WERI-Rb-1 (cell line): ENCODE measurements around the gene MAU2.

Source experiments
- DNase-seq: peaks from one replicate; pipeline ENCODE4 v3.0.0-alpha.2; 2020
- H3K27ac ChIP-seq: fragments of 250-450 bp; sonication (Bioruptor Pico); 2 replicates; pipeline ENCODE4 v1.5.1; 2020; ENCODE audit warnings: mild to moderate bottlenecking, moderate library complexity
- H3K27me3 ChIP-seq: fragments of 250-450 bp; sonication (Bioruptor Pico); 2 replicates; pipeline ENCODE4 v1.5.1; 2021; ENCODE audit warnings: mild to moderate bottlenecking, low read depth, moderate library complexity; ENCODE audit not compliant: insufficient read depth, severe bottlenecking
- H3K36me3 ChIP-seq: fragments of 250-450 bp; sonication (Bioruptor Pico); 2 replicates; pipeline ENCODE4 v1.5.1; 2020; ENCODE audit warnings: mild to moderate bottlenecking, moderate library complexity
- H3K4me3 ChIP-seq: 2 replicates; pipeline ENCODE4 v1.5.1; 2011; ENCODE audit warnings: low read depth, mild to moderate bottlenecking, control low read depth, low read length
- H3K9me3 ChIP-seq: fragments of 250-450 bp; sonication (Bioruptor Pico); 2 replicates; pipeline ENCODE4 v1.5.1; 2021; ENCODE audit warnings: mild to moderate bottlenecking, moderate library complexity; ENCODE audit not compliant: severe bottlenecking
- TF ChIP-seq, protein P1 (sequence below): IDR thresholded peaks from 2 replicates; pipeline ENCODE4 v1.5.1; 2011; ENCODE audit warnings: low read depth, mild to moderate bottlenecking, control low read depth, inconsistent platforms, low read length

MAU2 gene

DNA sequence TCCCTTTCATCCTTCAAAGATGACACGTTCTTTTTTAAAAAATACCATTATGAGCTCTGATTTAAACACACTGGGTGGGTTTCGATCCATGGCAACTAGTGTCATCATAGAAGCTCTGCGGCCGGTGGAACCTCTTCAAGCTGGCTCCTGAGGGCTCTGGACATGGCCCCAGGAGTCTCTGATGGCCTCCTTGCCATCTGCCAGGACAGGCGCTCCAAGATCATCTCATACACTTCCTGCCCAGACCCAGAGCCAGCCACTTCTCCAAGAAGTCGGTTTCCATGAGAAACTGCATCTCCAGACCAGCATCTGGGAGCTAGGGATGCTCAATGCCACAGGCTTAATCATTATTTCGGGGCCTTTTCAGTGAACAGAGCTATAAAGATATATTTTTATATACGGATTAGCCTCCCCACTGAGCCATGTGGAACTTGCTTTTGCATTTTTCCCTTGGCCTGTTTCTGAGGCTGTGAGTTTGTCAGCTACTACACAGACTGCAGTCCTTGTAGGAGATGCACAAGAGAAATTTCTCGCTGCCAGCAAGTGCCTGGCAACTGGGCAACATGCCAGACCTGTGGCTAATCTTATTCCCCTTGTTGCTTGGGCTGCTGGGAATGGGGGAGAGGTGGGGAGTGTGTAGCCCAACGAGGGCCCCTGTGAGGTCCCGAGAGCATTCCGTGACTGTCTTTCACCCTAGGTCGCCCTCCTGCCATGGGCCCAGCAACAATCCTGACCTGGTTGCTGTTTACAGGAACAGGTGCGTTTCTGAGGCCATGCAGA is 16.3 kb upstream of the MAU2 start:
- TF ChIP-seq, protein P1, sequence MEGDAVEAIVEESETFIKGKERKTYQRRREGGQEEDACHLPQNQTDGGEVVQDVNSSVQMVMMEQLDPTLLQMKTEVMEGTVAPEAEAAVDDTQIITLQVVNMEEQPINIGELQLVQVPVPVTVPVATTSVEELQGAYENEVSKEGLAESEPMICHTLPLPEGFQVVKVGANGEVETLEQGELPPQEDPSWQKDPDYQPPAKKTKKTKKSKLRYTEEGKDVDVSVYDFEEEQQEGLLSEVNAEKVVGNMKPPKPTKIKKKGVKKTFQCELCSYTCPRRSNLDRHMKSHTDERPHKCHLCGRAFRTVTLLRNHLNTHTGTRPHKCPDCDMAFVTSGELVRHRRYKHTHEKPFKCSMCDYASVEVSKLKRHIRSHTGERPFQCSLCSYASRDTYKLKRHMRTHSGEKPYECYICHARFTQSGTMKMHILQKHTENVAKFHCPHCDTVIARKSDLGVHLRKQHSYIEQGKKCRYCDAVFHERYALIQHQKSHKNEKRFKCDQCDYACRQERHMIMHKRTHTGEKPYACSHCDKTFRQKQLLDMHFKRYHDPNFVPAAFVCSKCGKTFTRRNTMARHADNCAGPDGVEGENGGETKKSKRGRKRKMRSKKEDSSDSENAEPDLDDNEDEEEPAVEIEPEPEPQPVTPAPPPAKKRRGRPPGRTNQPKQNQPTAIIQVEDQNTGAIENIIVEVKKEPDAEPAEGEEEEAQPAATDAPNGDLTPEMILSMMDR, result no peak
- DNase-seq, result no peak
- Histone ChIP-seq H3K27me3 (no peaks in the 10 kb centered on the region), H3K9me3 (no peaks in the 10 kb centered on the region), H3K4me3 (no peak overlapping the region), H3K27ac (no peak overlapping the region), H3K36me3 (peaks cover 90% of the 10 kb centered on the region)

DNA sequence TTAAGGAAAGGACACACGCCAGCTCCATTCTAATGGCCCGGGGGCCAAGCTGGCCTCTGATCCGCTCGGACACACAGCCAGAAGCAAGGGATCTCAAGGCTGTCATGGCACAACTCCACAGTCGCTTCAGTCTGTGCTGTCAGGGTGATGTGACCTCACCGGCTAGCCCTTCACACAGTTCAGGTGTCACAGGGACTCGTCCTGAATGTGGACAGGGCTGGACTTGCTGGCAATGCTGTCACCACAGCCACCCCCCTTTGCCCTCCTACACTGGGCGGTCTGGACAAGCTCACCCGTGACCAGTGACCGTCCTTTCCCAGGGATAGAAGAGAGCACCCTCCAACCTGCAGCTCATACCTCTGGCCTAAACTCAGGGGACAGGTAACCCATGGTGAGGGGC is 15.6 kb upstream of the MAU2 start:
- TF ChIP-seq, protein P1, result no peak
- H3K9me3 ChIP-seq, result no peaks in the 10 kb centered on the region
- no peak overlapping the region for H3K4me3 ChIP-seq
- H3K27ac ChIP-seq, result no peak overlapping the region
- no peak for DNase-seq
- H3K36me3 ChIP-seq, result peaks cover 92% of the 10 kb centered on the region
- no peaks in the 10 kb centered on the region for H3K27me3 ChIP-seq

DNA sequence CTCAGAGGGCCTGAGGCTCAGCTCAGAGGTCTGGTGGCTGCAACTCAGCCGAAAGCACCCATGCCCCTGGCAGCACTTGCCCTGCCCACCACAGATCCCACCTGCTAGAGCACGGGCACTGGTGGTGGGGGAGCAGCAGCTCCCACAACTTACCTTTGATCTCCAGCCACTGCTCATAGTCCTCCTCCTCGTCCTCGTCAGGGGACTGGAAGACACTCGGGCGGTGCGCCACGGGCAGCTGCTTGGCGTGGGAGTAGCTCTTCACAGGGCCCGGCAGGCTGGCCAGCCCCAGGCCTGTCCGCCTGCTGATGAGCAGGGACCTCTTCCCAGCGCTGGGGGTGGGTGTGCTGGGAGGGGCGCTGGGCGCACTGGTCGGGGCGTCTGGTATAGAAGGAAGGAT is 14.9 kb upstream of the MAU2 start:
- H3K27me3 ChIP-seq, result no peaks in the 10 kb centered on the region
- no peak overlapping the region for H3K4me3 ChIP-seq
- TF ChIP-seq, protein P1, result no peak
- no peak for DNase-seq
- H3K27ac ChIP-seq, result no peak overlapping the region
- no peaks in the 10 kb centered on the region for H3K9me3 ChIP-seq
- peaks cover 92% of the 10 kb centered on the region for H3K36me3 ChIP-seq

DNA sequence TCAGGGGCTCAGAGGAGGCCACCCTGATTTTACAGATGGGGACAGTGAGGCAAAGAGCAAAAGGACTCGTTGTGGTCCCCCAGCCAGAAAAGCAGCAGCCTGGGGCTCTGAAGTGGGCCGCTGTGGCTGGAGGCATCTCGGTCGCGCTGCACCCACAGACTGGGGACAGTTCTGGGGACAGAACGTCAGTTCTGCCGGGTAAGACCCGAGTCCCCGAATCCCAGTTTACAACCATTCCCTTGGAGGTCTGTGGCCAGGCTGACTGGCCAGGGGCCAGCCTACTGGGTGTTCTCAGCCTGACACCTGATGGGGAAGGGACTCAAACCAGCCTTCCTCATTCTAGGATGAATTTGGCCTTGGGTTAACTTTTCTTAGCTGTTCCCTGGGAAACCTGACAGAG is 14.4 kb upstream of the MAU2 start:
- no peak for DNase-seq
- TF ChIP-seq, protein P1, result no peak
- no peaks in the 10 kb centered on the region for H3K27me3 ChIP-seq
- no peak overlapping the region for H3K4me3 ChIP-seq
- H3K27ac ChIP-seq, result no peak overlapping the region
- H3K36me3 ChIP-seq, result peaks cover 88% of the 10 kb centered on the region
- H3K9me3 ChIP-seq, result no peaks in the 10 kb centered on the region

DNA sequence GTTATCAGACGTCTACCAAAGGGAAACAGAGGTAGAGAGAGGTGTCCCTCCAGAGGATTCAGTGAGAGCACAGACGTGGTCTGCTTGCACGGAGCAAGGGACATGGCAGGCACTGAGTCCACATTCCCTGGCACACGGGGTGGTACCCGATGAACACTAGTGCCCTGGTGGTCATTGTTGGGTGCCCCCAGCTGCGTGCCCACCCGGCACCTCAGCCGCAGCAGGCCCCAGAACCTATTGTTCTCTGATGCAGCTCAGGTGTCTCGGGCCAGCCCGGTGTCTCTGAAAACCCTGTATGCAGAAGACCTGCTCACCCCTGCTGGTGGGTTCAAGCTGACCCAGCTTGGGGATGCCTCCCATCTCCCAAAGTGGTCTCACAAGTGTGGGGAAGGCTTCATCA is 12.3 kb upstream of the MAU2 start:
- H3K36me3 ChIP-seq, result peaks cover 86% of the 10 kb centered on the region
- no peak for DNase-seq
- H3K27me3 ChIP-seq, result no peaks in the 10 kb centered on the region
- TF ChIP-seq, protein P1, result no peak
- H3K27ac ChIP-seq, result no peak overlapping the region
- no peaks in the 10 kb centered on the region for H3K9me3 ChIP-seq
- H3K4me3 ChIP-seq, result no peak overlapping the region

DNA sequence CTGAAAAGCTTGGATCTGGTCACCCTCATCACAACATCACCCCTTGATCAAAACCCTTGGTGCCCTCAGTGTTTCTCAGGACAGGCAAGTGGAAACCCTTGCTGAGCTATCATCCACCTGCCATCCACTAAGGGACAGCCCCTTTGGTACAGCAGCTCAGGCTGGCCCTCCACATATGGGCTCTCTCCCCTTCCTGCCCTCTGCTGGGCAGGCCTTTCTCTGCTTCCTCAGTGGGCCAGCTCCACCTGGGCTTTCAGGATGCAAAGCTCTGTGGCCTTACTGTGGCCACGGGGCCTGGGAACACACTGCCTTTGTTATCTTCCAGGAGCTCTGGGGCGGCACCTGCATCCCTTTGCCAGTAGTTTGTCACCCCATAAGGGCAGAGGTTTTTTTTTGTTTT is 5.2 kb upstream of the MAU2 start:
- peak; percentile 39 for DNase-seq
- TF ChIP-seq, protein P1, result peak; percentile 53
- Histone ChIP-seq H3K27ac (no peak overlapping the region), H3K36me3 (peaks cover 56% of the 10 kb centered on the region), H3K9me3 (no peaks in the 10 kb centered on the region), H3K27me3 (no peaks in the 10 kb centered on the region), H3K4me3 (no peak overlapping the region)
